ENCODE measurements around the gene GABARAPL1.
"Not testable (repeated sequence)": the region's sequence is repeated elsewhere in the genome, so short reads cannot be mapped to it uniquely, and the experiment has no call there.

The GABARAPL1 gene

GRCh38 chr12:10205220-10205807 is 7.4 kb upstream of the GABARAPL1 start:
- Histone ChIP-seq H3K27ac (ENCODE audit: low read depth, low read length) (no peak overlapping the region), H3K9ac (ENCODE audit: low read depth, low read length) (no peak overlapping the region), H3K36me3 (ENCODE audit: insufficient read depth, low read length) (no peaks in the 10 kb centered on the region), H3K9me3 (ENCODE audit: insufficient read depth, low read depth, low read length) (no peaks in the 10 kb centered on the region), H3K4me3 (ENCODE audit: low read length) (no peak overlapping the region), H3K27me3 (ENCODE audit: insufficient read depth, low read length) (no peaks in the 10 kb centered on the region), H3K4me1 (ENCODE audit: insufficient read depth, low read length) (peaks cover 9% of the 10 kb centered on the region)
- 80% methylated on average over 3 of the region's 3 CpGs for WGBS

- Histone ChIP-seq H3K9ac (ENCODE audit: low read depth, low read length) (no peak overlapping the region), H3K27me3 (ENCODE audit: insufficient read depth, low read length) (no peaks in the 10 kb centered on the region), H3K27ac (ENCODE audit: low read depth, low read length) (no peak overlapping the region), H3K36me3 (ENCODE audit: insufficient read depth, low read length) (no peaks in the 10 kb centered on the region), H3K4me3 (ENCODE audit: low read length) (no peak overlapping the region), H3K9me3 (ENCODE audit: insufficient read depth, low read depth, low read length) (no peaks in the 10 kb centered on the region), H3K4me1 (ENCODE audit: insufficient read depth, low read length) (peaks cover 9% of the 10 kb centered on the region)
- 83% methylated on average over 2 of the region's 2 CpGs for WGBS
These were observed 5.5 kb upstream of the GABARAPL1 start for GRCh38 chr12:10207136-10207535.

GRCh38 chr12:10210225-10210624 is 2.5 kb upstream of the GABARAPL1 start:
- H3K4me1 ChIP-seq (ENCODE audit: insufficient read depth, low read length) = peaks cover 19% of the 10 kb centered on the region; the same call in 1 of the 2 replicates
- no peaks in the 10 kb centered on the region for H3K27me3 ChIP-seq (ENCODE audit: insufficient read depth, low read length)
- H3K9ac ChIP-seq (ENCODE audit: low read depth, low read length) = no peak overlapping the region
- no peaks in the 10 kb centered on the region for H3K9me3 ChIP-seq (ENCODE audit: insufficient read depth, low read depth, low read length)
- H3K36me3 ChIP-seq (ENCODE audit: insufficient read depth, low read length) = no peaks in the 10 kb centered on the region
- 95% methylated on average over 14 of the region's 15 CpGs for WGBS
- H3K4me3 ChIP-seq (ENCODE audit: low read length) = no peak overlapping the region
- H3K27ac ChIP-seq (ENCODE audit: low read depth, low read length) = no peak overlapping the region

GRCh38 chr12:10211101-10211939 is 1.4 kb upstream of the GABARAPL1 start:
- Histone ChIP-seq H3K9ac (ENCODE audit: low read depth, low read length) (no peak overlapping the region), H3K4me3 (ENCODE audit: low read length) (no peak overlapping the region), H3K27me3 (ENCODE audit: insufficient read depth, low read length) (no peaks in the 10 kb centered on the region), H3K9me3 (ENCODE audit: insufficient read depth, low read depth, low read length) (no peaks in the 10 kb centered on the region), H3K27ac (ENCODE audit: low read depth, low read length) (no peak overlapping the region), H3K36me3 (ENCODE audit: insufficient read depth, low read length) (no peaks in the 10 kb centered on the region), H3K4me1 (ENCODE audit: insufficient read depth, low read length) (peaks cover 20% of the 10 kb centered on the region)
- 93% methylated on average over 25 of the region's 25 CpGs for WGBS

GRCh38 chr12:10211940-10212738 is 538 bp upstream of the GABARAPL1 start:
- 45% methylated on average over 40 of the region's 40 CpGs for WGBS
- Histone ChIP-seq H3K27ac (ENCODE audit: low read depth, low read length) (peak overlapping the region; percentile 98), H3K36me3 (ENCODE audit: insufficient read depth, low read length) (no peaks in the 10 kb centered on the region; the same call in 1 of the 2 replicates), H3K4me1 (ENCODE audit: insufficient read depth, low read length) (peaks cover 20% of the 10 kb centered on the region), H3K4me3 (ENCODE audit: low read length) (peak overlapping the region; percentile 82), H3K9me3 (ENCODE audit: insufficient read depth, low read depth, low read length) (no peaks in the 10 kb centered on the region), H3K27me3 (ENCODE audit: insufficient read depth, low read length) (no peaks in the 10 kb centered on the region), H3K9ac (ENCODE audit: low read depth, low read length) (peak overlapping the region; percentile 79)

- Histone ChIP-seq H3K9me3 (ENCODE audit: insufficient read depth, low read depth, low read length) (no peaks in the 10 kb centered on the region), H3K4me3 (ENCODE audit: low read length) (peak overlapping the region; percentile 82), H3K36me3 (ENCODE audit: insufficient read depth, low read length) (peaks cover 6% of the 10 kb centered on the region), H3K4me1 (ENCODE audit: insufficient read depth, low read length) (peaks cover 20% of the 10 kb centered on the region), H3K27ac (ENCODE audit: low read depth, low read length) (peak overlapping the region; percentile 98), H3K27me3 (ENCODE audit: insufficient read depth, low read length) (no peaks in the 10 kb centered on the region), H3K9ac (ENCODE audit: low read depth, low read length) (peak overlapping the region; percentile 79)
- 1% methylated on average over 46 of the region's 47 CpGs for WGBS
These were observed 775 bp downstream of the GABARAPL1 start for GRCh38 chr12:10213168-10214135.

GRCh38 chr12:10214136-10214894 is 1.6 kb downstream of the GABARAPL1 start:
- Histone ChIP-seq H3K4me1 (ENCODE audit: insufficient read depth, low read length) (peaks cover 20% of the 10 kb centered on the region), H3K27me3 (ENCODE audit: insufficient read depth, low read length) (no peaks in the 10 kb centered on the region), H3K4me3 (ENCODE audit: low read length) (peak overlapping the region; percentile 82), H3K9me3 (ENCODE audit: insufficient read depth, low read depth, low read length) (no peaks in the 10 kb centered on the region), H3K27ac (ENCODE audit: low read depth, low read length) (no peak overlapping the region; the same call in 1 of the 2 replicates), H3K36me3 (ENCODE audit: insufficient read depth, low read length) (peaks cover 9% of the 10 kb centered on the region), H3K9ac (ENCODE audit: low read depth, low read length) (peak overlapping the region; percentile 79)
- 31% methylated on average over 8 of the region's 10 CpGs for WGBS

GRCh38 chr12:10214895-10215267 is 2.2 kb downstream of the GABARAPL1 start:
- Histone ChIP-seq H3K4me1 (ENCODE audit: insufficient read depth, low read length) (peaks cover 20% of the 10 kb centered on the region), H3K27me3 (ENCODE audit: insufficient read depth, low read length) (no peaks in the 10 kb centered on the region), H3K27ac (ENCODE audit: low read depth, low read length) (no peak overlapping the region; the same call in 1 of the 2 replicates), H3K9me3 (ENCODE audit: insufficient read depth, low read depth, low read length) (no peaks in the 10 kb centered on the region), H3K9ac (ENCODE audit: low read depth, low read length) (no peak overlapping the region), H3K4me3 (ENCODE audit: low read length) (peak overlapping the region; percentile 82), H3K36me3 (ENCODE audit: insufficient read depth, low read length) (peaks cover 14% of the 10 kb centered on the region)
- WGBS = 82% methylated on average over 3 of the region's 3 CpGs

- 66% methylated on average over 2 of the region's 2 CpGs for WGBS
- H3K36me3 ChIP-seq (ENCODE audit: insufficient read depth, low read length) = peaks cover 19% of the 10 kb centered on the region
- H3K27ac ChIP-seq (ENCODE audit: low read depth, low read length) = no peak overlapping the region
- H3K4me3 ChIP-seq (ENCODE audit: low read length) = peak overlapping the region; percentile 82; the same call in 1 of the 2 replicates
- H3K27me3 ChIP-seq (ENCODE audit: insufficient read depth, low read length) = no peaks in the 10 kb centered on the region
- no peak overlapping the region for H3K9ac ChIP-seq (ENCODE audit: low read depth, low read length)
- H3K4me1 ChIP-seq (ENCODE audit: insufficient read depth, low read length) = peaks cover 20% of the 10 kb centered on the region
- no peaks in the 10 kb centered on the region for H3K9me3 ChIP-seq (ENCODE audit: insufficient read depth, low read depth, low read length)
These were observed 2.8 kb downstream of the GABARAPL1 start for GRCh38 chr12:10215436-10215835.

- peaks cover 20% of the 10 kb centered on the region for H3K4me1 ChIP-seq (ENCODE audit: insufficient read depth, low read length)
- 94% methylated on average over 13 of the region's 13 CpGs for WGBS
- not testable (repeated sequence) for H3K9me3 ChIP-seq (ENCODE audit: insufficient read depth, low read depth, low read length); H3K4me3 ChIP-seq (ENCODE audit: low read length); H3K9ac ChIP-seq (ENCODE audit: low read depth, low read length); H3K27ac ChIP-seq (ENCODE audit: low read depth, low read length); H3K27me3 ChIP-seq (ENCODE audit: insufficient read depth, low read length)
- H3K36me3 ChIP-seq (ENCODE audit: insufficient read depth, low read length) = peaks cover 24% of the 10 kb centered on the region
These were observed 3.3 kb downstream of the GABARAPL1 start for GRCh38 chr12:10215946-10216345.
